ENCODE data around the gene ADGRG3. TPM values are rescaled to one million over a fixed set of nuclear protein-coding genes. Genes with fewer than 3 reads are reported as not detected.

The ADGRG3 gene
- not detected in 2 replicates for total RNA-seq (2014; rRNA removed; shearing (Covaris generic))
- 0.09 and 0.10 TPM in 2 replicates for polyA plus RNA-seq (2015; cell fraction: cytosol; rRNA removed)
- not detected in 2 replicates for polyA plus RNA-seq (2015; cell fraction: nucleus; rRNA removed)

GRCh38 chr16:57668263-57668571, at the start of gene ADGRG3:
Gene ADGRG3 (plus strand): TSS chr16:57668306. CDS start chr16:57668348, 42 bp downstream.
- in situ Hi-C loops (cut with HindIII; ENCODE audit: low pct_unique_long_range_greater_than_20kb, low sequenced_read_pairs): no loop called here
- DNase-seq (ENCODE audit: low read depth, low spot score): no peak

GRCh38 chr16:57619133-57619605, 48.9 kb upstream of the ADGRG3 start:
- in situ Hi-C loops (cut with HindIII; ENCODE audit: low pct_unique_long_range_greater_than_20kb, low sequenced_read_pairs): no loop called here
- DNase-seq (ENCODE audit: low read depth, low spot score): no peak

GRCh38 chr16:57619606-57620334, 48.3 kb upstream of the ADGRG3 start:
- in situ Hi-C loops (cut with HindIII; ENCODE audit: low pct_unique_long_range_greater_than_20kb, low sequenced_read_pairs): no loop called here
- DNase-seq (ENCODE audit: low read depth, low spot score): no peak

- in situ Hi-C loops (cut with HindIII; ENCODE audit: low pct_unique_long_range_greater_than_20kb, low sequenced_read_pairs): no loop called here
- no peak for DNase-seq (ENCODE audit: low read depth, low spot score)
Measured at GRCh38 chr16:57620335-57621231, 47.5 kb upstream of the ADGRG3 start.

- in situ Hi-C loops (cut with HindIII; ENCODE audit: low pct_unique_long_range_greater_than_20kb, low sequenced_read_pairs): no loop called here
- DNase-seq (ENCODE audit: low read depth, low spot score): no peak
Measured at GRCh38 chr16:57621521-57622271, 46.4 kb upstream of the ADGRG3 start.

GRCh38 chr16:57622361-57623250, 45.5 kb upstream of the ADGRG3 start:
- in situ Hi-C loops (cut with HindIII; ENCODE audit: low pct_unique_long_range_greater_than_20kb, low sequenced_read_pairs): no loop called here
- no peak for DNase-seq (ENCODE audit: low read depth, low spot score)

- DNase-seq (ENCODE audit: low read depth, low spot score): peak; percentile 97
- in situ Hi-C loops (cut with HindIII; ENCODE audit: low pct_unique_long_range_greater_than_20kb, low sequenced_read_pairs): no loop called here
Measured at GRCh38 chr16:57623251-57624043, 44.7 kb upstream of the ADGRG3 start.

- peak; percentile 60 for DNase-seq (ENCODE audit: low read depth, low spot score)
- in situ Hi-C loops (cut with HindIII; ENCODE audit: low pct_unique_long_range_greater_than_20kb, low sequenced_read_pairs): no loop called here
Measured at GRCh38 chr16:57624044-57624688, 43.9 kb upstream of the ADGRG3 start.

- in situ Hi-C loops (cut with HindIII; ENCODE audit: low pct_unique_long_range_greater_than_20kb, low sequenced_read_pairs): no loop called here
- DNase-seq (ENCODE audit: low read depth, low spot score): no peak
Measured at GRCh38 chr16:57624806-57625500, 43.2 kb upstream of the ADGRG3 start.

- no peak for DNase-seq (ENCODE audit: low read depth, low spot score)
- in situ Hi-C loops (cut with HindIII; ENCODE audit: low pct_unique_long_range_greater_than_20kb, low sequenced_read_pairs): no loop called here
Measured at GRCh38 chr16:57626420-57627170, 41.5 kb upstream of the ADGRG3 start.

GRCh38 chr16:57627184-57627871, 40.8 kb upstream of the ADGRG3 start:
- peak; percentile 60 for DNase-seq (ENCODE audit: low read depth, low spot score)

GRCh38 chr16:57628008-57628781, 39.9 kb upstream of the ADGRG3 start, which contains the start of gene ADGRG1:
Gene ADGRG1 (plus strand): TSS chr16:57628630. CDS start chr16:57650288, 21,658 bp downstream.
- DNase-seq (ENCODE audit: low read depth, low spot score): peak; percentile 78
- in situ Hi-C loops (cut with HindIII; ENCODE audit: low pct_unique_long_range_greater_than_20kb, low sequenced_read_pairs): no loop called here

More at GRCh38 chr16:57627184-57627871, 40.8 kb upstream of the ADGRG3 start:
- in situ Hi-C loops (cut with HindIII; ENCODE audit: low pct_unique_long_range_greater_than_20kb, low sequenced_read_pairs): no loop called here

GRCh38 chr16:57628783-57629293, 39.3 kb upstream of the ADGRG3 start:
- in situ Hi-C loops (cut with HindIII; ENCODE audit: low pct_unique_long_range_greater_than_20kb, low sequenced_read_pairs): no loop called here
- DNase-seq (ENCODE audit: low read depth, low spot score): no peak

All from SK-MEL-5 (cell line).